ENCODE data around the gene CDK9.

DNA sequence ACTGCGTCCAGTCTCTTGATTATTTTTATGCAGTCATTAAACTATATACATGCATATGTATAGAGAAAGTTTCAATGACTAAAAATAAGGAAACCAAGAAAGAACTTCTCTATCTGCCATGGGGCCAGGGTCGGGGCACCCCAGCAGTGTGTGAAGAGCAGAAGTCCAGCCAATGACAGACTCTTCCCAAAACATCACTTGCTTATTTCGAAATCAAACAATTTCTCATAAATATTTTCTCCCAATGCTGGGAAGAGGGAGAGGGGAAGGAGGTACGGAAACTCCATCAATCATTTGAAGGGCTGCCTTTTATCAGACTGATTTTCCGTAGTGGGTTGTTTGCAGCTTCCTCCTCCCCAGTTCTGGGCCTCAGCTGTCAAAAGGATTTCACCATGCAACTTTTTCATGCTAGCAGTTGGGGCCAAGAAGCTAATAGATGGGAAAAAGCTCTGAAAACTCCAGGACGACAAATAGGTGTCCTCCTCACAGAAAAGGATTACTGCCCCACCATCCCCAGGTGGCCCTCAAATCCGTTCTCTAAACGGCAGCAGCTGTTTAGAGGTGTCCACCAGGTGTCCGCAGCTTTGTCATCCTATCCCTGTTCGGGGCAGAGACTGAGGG lies 16.2 kb downstream of the CDK9 start:
- TF ChIP-seq, protein P1, sequence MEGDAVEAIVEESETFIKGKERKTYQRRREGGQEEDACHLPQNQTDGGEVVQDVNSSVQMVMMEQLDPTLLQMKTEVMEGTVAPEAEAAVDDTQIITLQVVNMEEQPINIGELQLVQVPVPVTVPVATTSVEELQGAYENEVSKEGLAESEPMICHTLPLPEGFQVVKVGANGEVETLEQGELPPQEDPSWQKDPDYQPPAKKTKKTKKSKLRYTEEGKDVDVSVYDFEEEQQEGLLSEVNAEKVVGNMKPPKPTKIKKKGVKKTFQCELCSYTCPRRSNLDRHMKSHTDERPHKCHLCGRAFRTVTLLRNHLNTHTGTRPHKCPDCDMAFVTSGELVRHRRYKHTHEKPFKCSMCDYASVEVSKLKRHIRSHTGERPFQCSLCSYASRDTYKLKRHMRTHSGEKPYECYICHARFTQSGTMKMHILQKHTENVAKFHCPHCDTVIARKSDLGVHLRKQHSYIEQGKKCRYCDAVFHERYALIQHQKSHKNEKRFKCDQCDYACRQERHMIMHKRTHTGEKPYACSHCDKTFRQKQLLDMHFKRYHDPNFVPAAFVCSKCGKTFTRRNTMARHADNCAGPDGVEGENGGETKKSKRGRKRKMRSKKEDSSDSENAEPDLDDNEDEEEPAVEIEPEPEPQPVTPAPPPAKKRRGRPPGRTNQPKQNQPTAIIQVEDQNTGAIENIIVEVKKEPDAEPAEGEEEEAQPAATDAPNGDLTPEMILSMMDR (IDR thresholded peaks at IDR 0.05), result no peak
- no peak for TF ChIP-seq POLR2A (IDR thresholded peaks at IDR 0.05)
